ENCODE results near the gene KIAA1549.

Gene KIAA1549

GRCh38 chr7:138889582-138890498 lies 91.3 kb downstream of the KIAA1549 start:
- H3K4me3 ChIP-seq (ENCODE audit: low read depth, low read length) = peak overlapping the region; percentile 43
- no peaks in the 10 kb centered on the region for H3K9me3 ChIP-seq
- no peak for TF ChIP-seq CTCF (IDR thresholded peaks at IDR 0.05; ENCODE audit: low read depth, low read length)
- no peak for DNase-seq
- no peaks in the 10 kb centered on the region for H3K36me3 ChIP-seq
- H3K27me3 ChIP-seq = no peaks in the 10 kb centered on the region
- peaks cover 33% of the 10 kb centered on the region for H3K4me1 ChIP-seq

- TF ChIP-seq CTCF (IDR thresholded peaks at IDR 0.05; ENCODE audit: low read depth, low read length) = no peak
- no peaks in the 10 kb centered on the region for H3K27me3 ChIP-seq
- no peak overlapping the region for H3K4me3 ChIP-seq (ENCODE audit: low read depth, low read length)
- peaks cover 33% of the 10 kb centered on the region for H3K4me1 ChIP-seq
- H3K36me3 ChIP-seq = no peaks in the 10 kb centered on the region
- no peaks in the 10 kb centered on the region for H3K9me3 ChIP-seq
- no peak for DNase-seq
Measured at GRCh38 chr7:138887872-138888656, 93.1 kb downstream of the KIAA1549 start.

GRCh38 chr7:138887085-138887710 lies 94.0 kb downstream of the KIAA1549 start:
- no peak for TF ChIP-seq CTCF (IDR thresholded peaks at IDR 0.05; ENCODE audit: low read depth, low read length)
- no peaks in the 10 kb centered on the region for H3K36me3 ChIP-seq
- no peak for DNase-seq
- H3K4me1 ChIP-seq = peaks cover 33% of the 10 kb centered on the region
- H3K9me3 ChIP-seq = no peaks in the 10 kb centered on the region
- no peak overlapping the region for H3K4me3 ChIP-seq (ENCODE audit: low read depth, low read length)
- no peaks in the 10 kb centered on the region for H3K27me3 ChIP-seq

GRCh38 chr7:138886501-138886917 lies 94.7 kb downstream of the KIAA1549 start:
- H3K4me1 ChIP-seq = peaks cover 27% of the 10 kb centered on the region
- H3K27me3 ChIP-seq = no peaks in the 10 kb centered on the region
- H3K9me3 ChIP-seq = no peaks in the 10 kb centered on the region
- peak; percentile 49 for DNase-seq
- no peak overlapping the region for H3K4me3 ChIP-seq (ENCODE audit: low read depth, low read length)
- no peaks in the 10 kb centered on the region for H3K36me3 ChIP-seq
- TF ChIP-seq CTCF (IDR thresholded peaks at IDR 0.05; ENCODE audit: low read depth, low read length) = peak; percentile 73

- TF ChIP-seq CTCF (IDR thresholded peaks at IDR 0.05; ENCODE audit: low read depth, low read length) = peak; percentile 21; the same call in 1 of the 2 replicates
- peaks cover 7% of the 10 kb centered on the region for H3K36me3 ChIP-seq
Measured at GRCh38 chr7:138885383-138886147, 95.6 kb downstream of the KIAA1549 start.

More at GRCh38 chr7:138885383-138886147, 95.6 kb downstream of the KIAA1549 start:
- Histone ChIP-seq H3K27me3 (no peaks in the 10 kb centered on the region), H3K4me3 (ENCODE audit: low read depth, low read length) (no peak overlapping the region), H3K4me1 (peaks cover 25% of the 10 kb centered on the region), H3K9me3 (no peaks in the 10 kb centered on the region)
- DNase-seq = no peak
